HG03095 (cell line): ENCODE measurements around the gene HMX1.

ENCODE experiments used
- ATAC-seq: cut with Tn5 transposase; IDR thresholded peaks from one replicate; pipeline ENCODE4 v1.9.1; 2021; ENCODE audit warnings: moderate library complexity; ENCODE audit not compliant: unreplicated experiment

Gene HMX1

GRCh38 chr4:8857766-8858700 lies 13.6 kb downstream of the HMX1 start:
- ATAC-seq, result no peak

DNA sequence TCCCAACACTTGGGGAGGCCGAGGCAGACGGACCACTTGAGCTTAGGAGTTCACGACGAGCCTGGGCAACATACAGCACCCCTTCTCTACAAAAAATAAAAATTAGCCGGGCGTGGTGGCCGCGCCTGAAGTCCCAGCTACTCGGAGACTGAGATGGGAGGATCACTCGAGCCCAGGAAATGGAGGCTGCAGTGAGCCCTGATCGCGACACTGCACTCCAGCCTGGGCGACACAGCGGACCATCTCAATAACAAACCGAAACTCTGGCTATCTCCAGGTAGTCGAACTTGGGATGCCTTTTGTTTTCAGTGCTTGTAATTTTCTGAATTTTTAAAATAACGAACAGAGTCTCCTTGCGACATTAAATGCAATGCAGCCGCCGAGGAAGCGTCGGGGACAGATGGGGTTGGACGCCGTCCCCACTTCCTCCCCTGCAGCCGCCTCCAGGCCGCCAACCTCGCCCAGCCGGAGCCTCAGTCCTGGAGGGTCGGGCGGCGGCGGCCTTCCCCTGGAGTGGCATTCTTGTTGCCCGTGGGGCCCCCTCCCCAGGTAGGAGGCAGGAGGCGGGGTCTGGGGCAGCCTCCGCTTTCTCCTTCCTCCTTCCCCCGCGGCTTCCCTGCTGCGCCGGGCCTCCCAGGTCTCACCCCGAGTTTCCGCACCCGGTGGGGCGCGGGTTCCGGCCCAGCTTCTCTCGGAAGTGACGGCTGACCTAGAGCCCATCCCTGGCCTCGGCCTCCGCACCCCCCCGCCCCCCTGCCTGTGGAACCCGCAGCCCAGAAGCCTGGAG lies 14.6 kb downstream of the HMX1 start:
- ATAC-seq, result no peak

DNA sequence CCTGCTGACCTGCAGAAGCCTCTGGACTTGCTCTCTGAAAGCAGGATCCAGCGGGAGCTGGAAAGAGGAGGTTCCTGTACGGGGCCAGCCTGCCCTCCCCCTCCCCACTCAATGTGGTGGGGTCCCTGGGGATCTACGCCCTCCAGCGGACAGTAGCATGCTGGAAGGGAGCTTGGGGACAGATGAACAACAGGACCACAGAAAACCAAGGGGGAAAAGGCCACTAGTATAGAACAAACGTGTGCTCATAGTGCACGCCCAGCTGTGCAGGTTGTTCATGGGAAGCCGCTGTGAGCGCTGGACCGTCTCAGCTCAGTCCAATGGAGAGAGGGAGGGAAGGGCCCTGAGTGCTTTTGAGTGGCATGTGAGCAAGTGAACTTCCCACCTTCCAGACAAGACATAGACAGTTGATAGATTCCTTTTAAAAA lies 15.8 kb downstream of the HMX1 start:
- no peak for ATAC-seq

- no peak for ATAC-seq
Observed at GRCh38 chr4:8854931-8855330, 16.7 kb downstream of the HMX1 start.

DNA sequence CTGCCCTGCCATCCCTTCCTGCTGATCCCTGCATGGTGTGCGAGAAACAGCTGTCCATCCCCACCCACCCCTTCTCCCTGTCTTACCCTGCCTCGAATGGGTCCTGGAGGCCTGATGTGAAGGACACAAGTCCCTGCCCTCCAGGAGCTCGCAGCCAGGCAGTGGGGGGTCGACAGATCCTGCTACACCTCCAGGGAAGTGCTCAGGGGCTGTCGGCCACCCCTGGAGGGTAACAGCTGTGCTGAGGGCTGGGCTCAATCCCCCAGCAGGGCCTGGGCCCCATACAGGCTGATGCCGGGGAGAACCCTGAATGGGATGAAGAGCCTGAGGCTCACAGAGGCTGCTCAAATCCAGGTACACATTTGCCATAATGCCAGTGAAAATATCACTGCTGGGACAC lies 17.6 kb downstream of the HMX1 start:
- no peak for ATAC-seq

- no peak for ATAC-seq
Observed at GRCh38 chr4:8853249-8853648, 18.4 kb downstream of the HMX1 start.

DNA sequence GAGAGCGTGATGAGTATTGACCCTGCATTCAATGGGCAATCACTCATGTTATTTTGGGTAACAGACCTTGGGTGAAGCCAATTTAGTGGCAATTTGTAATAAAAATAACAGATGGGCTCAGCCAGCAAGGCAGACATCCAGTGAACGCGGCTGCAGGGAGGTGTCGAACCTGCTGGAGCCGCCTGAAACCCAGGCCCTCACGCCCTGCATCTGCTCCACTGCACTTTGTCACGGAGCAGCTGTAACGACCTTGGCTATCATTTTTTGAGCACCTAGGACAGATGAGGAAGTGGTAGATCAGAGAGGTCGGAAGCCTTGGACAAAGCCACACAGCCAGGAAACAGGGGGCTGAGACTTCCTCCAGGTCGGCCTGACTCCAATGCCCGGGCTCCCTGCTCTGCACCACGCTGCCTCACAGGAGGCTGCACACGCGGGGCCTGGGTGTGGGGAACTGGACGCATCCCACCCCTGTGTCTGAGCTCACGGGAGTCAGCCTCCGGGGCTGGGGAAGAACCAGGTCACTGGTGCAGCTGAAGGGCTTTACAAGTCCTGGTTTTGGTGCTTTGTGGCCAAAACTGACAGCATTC lies 19.4 kb downstream of the HMX1 start:
- no peak for ATAC-seq

DNA sequence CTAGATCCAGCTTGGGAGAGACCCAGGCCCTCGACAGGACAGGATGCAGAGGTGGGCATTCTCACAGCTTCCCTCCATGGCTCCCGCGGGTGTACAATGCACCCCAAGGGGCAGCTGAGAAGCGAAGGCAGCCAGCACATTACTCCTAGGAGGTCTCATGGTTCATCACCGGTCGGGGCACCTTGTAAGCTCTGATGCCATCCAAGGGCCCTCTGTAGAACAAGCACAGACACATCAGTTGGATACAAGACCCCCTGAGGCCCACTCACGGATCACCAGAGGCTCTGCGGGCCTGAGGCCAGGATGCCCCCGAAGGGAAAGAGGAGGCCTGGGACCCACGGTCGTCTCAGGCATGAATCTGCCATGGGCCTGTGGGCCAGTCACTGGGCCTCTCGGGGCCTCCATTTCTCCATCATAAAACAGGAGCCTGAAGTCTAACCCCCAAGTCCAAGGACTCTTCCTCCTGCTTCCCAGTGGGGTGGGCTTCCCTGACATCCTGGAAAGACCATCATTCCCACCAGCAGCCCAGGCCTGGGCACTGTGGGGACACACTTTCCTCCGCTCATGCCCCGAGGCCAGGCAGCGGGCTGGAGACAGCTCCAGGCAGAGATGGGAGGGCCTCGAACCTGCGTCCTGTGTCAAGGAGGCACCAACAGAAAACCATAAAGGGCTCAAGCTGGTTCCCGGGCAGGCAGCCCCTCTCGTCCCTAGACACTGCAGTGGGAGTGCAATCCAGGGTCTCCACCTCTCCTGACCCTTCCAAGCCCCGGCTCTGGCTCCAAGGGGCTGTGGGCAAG lies 20.1 kb downstream of the HMX1 start:
- no peak for ATAC-seq

DNA sequence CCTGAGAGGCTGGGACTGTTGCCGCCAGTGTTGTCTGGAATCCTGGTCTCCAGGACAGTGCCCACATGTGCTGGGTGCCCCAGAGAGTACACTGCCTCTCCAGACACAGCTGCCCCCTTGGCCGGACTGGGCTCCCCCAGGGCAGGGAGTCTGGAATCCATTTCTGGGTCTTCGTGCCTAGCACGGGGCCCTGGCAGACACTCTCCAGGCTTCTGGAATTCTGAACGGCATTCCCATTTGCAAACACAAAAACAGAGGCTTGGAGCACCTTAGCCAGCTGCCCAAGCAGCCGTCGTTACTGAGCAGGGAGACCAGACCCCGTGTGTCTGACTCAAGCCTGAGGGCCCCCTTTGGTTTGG lies 20.8 kb downstream of the HMX1 start:
- no peak for ATAC-seq

DNA sequence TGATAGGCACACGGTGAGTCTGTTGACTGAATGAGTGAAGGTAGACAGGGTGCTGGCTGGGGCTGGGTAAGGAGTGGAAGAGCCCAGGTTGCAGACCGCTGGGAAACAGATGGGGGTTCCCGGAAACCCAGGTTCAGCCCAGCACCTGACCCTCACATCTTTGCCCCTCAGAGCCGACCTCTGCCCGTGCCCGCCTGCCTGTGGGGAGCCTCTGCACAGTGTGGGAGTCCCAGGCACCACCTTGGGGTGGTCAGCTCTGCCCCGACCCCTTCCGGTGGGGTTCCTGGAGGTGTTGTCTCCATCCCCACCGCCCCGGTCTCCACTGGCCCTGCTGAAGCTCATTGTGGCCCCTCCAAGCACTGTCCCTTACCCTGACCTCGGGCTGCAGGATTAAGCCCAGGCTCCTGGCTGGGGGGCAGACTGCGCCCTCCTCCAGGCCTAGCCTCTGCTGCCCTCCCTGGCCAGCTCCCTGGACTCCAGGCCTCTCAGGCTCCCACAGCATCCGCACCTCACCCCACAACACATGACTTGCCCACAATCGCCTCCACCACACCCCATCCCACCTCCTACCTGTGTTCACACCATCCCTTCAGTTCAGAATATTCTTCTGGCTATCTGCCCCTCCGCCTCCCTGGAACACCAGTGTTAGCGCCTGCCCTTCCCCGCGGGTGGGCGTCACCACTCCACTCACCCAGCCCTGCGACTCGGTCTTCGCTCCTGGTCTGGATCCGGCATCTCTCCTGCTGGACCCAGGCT lies 21.4 kb downstream of the HMX1 start:
- ATAC-seq, result no peak

GRCh38 chr4:8849266-8850073 lies 22.2 kb downstream of the HMX1 start:
- ATAC-seq, result no peak

DNA sequence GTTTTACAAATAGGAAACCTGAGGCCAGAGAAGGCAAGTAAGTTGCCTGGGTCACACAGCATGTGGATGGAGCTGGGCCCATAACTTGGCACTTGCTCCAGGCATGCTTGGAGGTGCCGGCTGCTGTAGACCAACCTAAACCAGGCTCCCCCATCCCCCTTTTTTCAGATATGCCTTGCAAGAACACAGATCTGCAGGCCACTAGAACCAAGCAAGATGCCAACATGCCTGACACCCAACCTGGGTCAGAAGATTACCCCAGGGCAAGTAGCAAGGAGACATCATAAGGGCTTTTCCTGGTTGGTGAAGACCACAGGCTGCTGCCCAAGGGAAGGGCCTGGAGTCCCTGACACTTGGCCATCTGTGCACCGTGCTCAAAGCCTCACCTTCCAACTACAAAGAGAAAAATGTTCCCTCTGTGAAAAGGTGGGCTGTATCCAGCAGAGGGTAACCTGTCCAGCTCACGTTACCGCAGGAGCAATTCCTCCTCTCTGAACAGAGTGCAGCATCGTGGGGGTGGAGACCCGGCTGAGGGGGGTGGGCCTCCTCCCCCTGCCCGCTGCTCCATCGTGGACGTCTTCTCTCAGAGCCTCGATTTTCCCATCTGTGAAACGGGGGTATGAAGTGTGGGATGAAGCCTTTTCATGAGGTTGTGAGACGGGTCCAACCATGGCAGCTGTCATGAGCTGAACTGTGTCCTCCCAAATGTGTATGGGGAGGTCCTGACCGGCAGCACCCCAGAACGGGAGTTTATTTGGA lies 23.0 kb downstream of the HMX1 start:
- ATAC-seq, result no peak

GRCh38 chr4:8847764-8848163 lies 23.9 kb downstream of the HMX1 start:
- no peak for ATAC-seq

DNA sequence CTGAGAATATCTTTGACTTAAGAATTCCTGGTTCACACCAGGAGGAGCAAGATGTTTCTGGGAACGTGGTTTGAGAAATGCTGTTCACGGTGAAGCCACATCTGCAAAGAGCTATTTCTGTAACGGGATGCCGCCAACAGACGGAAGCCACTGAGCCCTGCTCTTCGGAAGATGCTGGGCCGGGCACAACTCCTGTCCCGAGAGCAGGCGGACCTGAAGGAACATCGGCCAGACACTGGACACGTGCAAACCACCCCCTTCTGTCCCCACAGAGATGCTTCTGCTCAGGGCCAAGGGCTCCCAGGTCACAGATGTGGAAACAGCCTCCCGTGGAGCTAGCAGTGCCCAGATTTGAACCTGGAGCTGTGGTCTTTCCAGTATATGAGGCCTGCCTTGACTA lies 24.3 kb downstream of the HMX1 start:
- ATAC-seq, result no peak

DNA sequence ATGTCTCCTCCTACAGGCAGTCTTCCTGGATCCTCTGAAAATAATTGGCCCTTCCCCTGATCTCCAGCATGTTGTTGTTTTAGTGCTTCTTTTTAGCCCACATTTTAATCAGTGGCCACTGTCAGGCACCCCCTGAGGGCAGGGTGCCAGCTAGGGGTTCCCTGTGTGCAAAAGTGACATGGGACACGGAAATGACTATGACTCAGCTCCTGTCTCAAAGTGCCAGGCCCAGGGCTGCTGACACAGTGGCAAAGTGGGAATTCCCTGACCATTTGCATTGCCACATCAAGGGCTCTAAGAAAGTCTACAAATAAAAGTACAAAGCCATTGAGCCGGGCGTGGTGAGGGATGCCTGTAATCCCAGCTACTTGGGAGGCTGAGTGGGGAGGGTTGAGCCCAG lies 24.8 kb downstream of the HMX1 start:
- no peak for ATAC-seq

- ATAC-seq, result no peak
Observed at GRCh38 chr4:8846046-8846720, 25.5 kb downstream of the HMX1 start.

GRCh38 chr4:8844976-8845690 lies 26.5 kb downstream of the HMX1 start:
- no peak for ATAC-seq
